GM15510 (cell line): ENCODE data around the gene GARIN1A.

Experiments
- POLR2A ChIP-seq: IDR thresholded peaks from 3 replicates; pipeline ENCODE4 v1.6.1; 2011; ENCODE audit warnings: borderline replicate concordance; ENCODE audit not compliant: insufficient read length; ENCODE audit errors: extremely low read depth

GARIN1A gene

GRCh38 chr7:128671992-128672391 is at the start of gene GARIN1A:
Gene GARIN1A, plus strand, starts transcription at chr7:128672292. Its CDS starts 106 bp downstream, at chr7:128672398.
- TF ChIP-seq POLR2A = no peak

DNA sequence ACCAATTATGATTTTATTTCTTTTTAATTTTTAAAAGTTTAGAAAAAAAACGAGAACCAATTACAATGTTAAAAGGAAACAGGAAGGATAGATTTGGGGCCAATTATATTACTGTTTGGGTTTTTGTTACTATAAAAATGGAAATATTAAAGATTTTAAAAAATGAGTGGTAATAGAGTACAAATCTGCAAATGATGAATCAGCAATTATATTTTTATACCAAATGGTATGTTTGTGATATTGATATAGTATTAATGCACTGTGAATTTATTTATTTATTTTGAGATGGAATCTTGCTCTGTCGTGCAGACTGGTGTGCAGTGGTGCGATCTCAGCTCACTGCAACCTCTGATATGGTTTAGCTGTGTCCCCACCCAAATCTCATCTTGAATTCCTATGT is 11.5 kb upstream of the GARIN1A start:
- no peak for TF ChIP-seq POLR2A

- TF ChIP-seq POLR2A = no peak
These were observed 10.6 kb upstream of the GARIN1A start for GRCh38 chr7:128661446-128661845.

DNA sequence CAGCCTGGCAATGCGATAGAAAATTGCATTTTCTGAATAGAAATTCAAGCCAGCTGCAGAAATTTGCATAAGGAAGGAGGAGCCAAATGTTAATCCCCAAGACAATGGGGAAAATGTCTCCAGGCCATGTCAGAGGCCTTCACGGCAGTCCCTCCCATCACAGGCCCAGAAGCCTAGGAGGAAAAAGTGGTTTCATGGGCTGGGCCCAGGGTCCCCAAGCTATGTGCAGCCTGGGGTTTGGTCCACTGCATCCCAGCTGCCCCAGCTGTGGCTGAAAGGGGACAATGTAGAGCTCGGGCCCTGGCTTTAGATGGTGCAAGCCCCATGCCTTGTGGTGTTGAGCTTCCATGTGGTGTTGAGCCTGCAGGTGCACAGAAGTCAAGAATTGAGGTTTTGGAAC is 10.0 kb upstream of the GARIN1A start:
- no peak for TF ChIP-seq POLR2A

GRCh38 chr7:128665057-128665456 is 7.0 kb upstream of the GARIN1A start:
- no peak for TF ChIP-seq POLR2A

- no peak for TF ChIP-seq POLR2A
These were observed 5.9 kb upstream of the GARIN1A start for GRCh38 chr7:128666200-128666599.

DNA sequence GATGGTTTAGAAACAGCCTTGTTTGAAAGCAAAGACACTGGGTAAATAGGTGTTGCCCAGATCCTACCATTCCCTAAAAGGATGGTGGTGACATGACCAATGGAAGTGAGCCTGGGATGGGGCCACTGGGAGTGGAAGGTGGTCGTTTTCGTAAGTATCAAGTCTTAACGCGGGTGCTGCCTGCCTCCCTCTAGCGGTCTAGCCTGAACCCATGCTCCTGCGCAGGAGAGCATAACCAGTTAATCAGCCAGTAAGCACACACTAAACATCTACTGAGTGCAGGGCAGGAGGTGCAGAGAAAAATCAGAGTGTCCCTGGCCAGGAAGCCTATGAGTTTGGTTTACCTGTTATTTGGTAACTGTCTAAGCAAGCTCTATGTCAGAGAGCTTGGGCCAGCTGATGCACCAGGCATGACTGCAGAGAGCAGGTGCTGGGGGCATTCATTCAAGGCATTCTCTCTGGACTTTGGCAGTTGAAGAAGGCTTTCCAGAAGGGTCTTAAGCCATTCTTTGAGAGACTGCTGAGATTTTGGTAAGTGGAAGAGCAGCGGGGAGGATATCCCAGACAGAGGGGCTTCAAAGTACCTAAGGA is 930 bp downstream of the GARIN1A start:
- no peak for TF ChIP-seq POLR2A

DNA sequence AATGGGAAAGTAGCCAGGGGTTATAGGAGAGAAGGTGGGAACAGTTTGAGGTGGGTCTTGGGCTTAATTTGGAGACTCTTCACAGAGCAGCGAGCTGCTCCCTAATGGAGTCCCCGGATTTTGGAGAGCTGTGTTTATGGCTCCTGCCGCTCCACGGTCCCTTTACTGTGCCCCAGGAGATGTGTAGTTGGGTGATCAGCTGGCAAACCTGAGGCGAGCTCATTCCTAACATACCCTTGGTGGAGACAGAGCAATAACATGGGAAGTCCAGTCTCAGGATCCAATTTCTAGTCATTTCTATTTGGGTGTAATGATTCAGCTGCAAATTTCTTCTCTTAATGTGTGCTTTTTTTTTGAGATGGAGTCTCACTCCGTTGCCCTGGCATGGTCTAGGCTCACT is 1.5 kb downstream of the GARIN1A start:
- TF ChIP-seq POLR2A = no peak

- TF ChIP-seq POLR2A = no peak
These were observed 4.6 kb downstream of the GARIN1A start for GRCh38 chr7:128676665-128677064.

DNA sequence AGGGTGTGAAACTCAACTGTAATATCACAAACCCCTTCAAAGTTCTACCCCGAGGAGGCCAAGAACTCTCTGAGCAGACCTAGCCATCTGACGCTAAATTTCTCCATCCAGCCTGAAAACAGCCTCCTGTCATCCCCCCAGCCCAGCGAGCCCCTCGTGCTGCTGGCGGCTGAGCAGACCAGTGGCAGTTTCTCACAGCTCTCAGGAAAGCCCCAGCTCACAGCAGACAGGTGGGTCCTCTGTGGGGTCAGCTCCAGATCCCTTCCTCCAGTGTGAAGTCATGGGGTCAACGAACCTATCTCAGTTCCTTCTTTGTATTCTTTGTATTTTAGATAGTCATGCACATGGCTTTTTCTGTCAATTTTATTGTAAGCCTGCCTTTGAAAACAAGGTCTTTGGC is 7.8 kb downstream of the GARIN1A start:
- no peak for TF ChIP-seq POLR2A

GRCh38 chr7:128681794-128682537 is 9.9 kb downstream of the GARIN1A start:
- no peak for TF ChIP-seq POLR2A

DNA sequence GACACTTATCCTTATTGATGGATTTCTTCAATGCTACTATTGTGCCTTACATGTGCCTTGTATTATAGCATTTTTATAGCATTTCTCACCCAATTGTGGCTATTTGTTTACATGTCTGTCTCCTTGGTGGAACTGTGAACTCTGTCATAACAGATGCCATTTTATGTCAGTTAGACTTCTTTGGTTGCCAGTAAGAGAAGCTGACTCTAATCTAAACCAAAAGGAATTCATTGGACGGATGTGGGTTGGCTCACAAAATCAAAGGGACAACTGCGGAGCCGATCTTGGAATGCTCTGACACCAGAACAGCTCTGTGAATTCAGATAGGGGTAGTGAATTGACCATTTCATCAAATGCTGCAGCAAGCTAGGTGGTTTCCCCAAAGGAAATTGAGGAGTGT is 15.0 kb downstream of the GARIN1A start:
- no peak for TF ChIP-seq POLR2A

GRCh38 chr7:128688492-128688891 is 16.4 kb downstream of the GARIN1A start:
- no peak for TF ChIP-seq POLR2A

DNA sequence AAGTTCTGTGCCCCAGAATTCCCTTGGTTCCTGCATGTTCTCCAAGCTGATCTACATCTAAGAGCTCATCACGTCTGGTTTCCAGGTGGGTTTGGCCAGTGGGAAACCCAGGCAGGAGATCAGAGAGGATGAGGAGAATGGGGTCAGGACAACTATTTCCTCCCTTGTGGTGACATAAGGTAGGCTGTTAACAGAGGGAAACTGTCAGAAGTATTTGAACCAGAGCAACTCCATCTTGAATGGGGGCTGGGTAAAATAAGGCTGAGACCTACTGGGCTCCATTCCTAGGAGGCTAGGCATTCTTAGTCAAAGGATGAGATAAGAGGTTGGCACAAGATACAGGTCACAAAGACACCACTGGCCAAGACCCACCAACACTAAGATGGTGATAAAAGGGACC is 19.1 kb downstream of the GARIN1A start:
- no peak for TF ChIP-seq POLR2A

- TF ChIP-seq POLR2A = no peak
These were observed 20.7 kb downstream of the GARIN1A start for GRCh38 chr7:128692623-128693270.
